Lung (tissue), 12 donors: Measurements from ENCODE around the gene ATP1B1. TPM values are rescaled to one million over a fixed set of nuclear protein-coding genes. Genes with fewer than 3 reads are reported as not detected.

Experiments
- ATAC-seq: fragments of 200-7000 bp; cut with Tn5 transposase; one replicate; pipeline ENCODE4 v1.9.1; 2020; ENCODE audit warnings: moderate number of reproducible peaks; ENCODE audit not compliant: insufficient read depth, low FRiP score
- DNase-seq, 3 donors: peaks; one replicate each; pipeline ENCODE4 v3.0.0-alpha.2; 2013 to 2017
- H3K27ac ChIP-seq, 2 donors: one replicate each; pipeline ENCODE4 v1.5.1; 2013; ENCODE audit warnings: mild to moderate bottlenecking in 2 of 2, moderate library complexity in 2 of 2, control low read depth in 1 of 2, inconsistent platforms in 1 of 2, low read depth in 1 of 2, low read length in 1 of 2
- H3K27me3 ChIP-seq, 3 donors: one replicate each; pipeline ENCODE4 v1.5.1; 2013; ENCODE audit warnings: low read length in 2 of 3; ENCODE audit not compliant: control insufficient read depth in 3 of 3, insufficient read depth in 3 of 3
- H3K36me3 ChIP-seq, 4 donors: one replicate each; pipeline ENCODE4 v1.5.1; 2013; ENCODE audit warnings: low read length in 4 of 4, mild to moderate bottlenecking in 1 of 4, moderate library complexity in 1 of 4; ENCODE audit not compliant: control insufficient read depth in 4 of 4, insufficient read depth in 4 of 4
- H3K4me1 ChIP-seq, 5 donors: one replicate each; pipeline ENCODE4 v1.5.1; 2013; ENCODE audit warnings: low read length in 5 of 5, mild to moderate bottlenecking in 2 of 5, moderate library complexity in 1 of 5; ENCODE audit not compliant: control insufficient read depth in 5 of 5, insufficient read depth in 5 of 5
- H3K4me3 ChIP-seq: one replicate; pipeline ENCODE4 v1.5.1; 2013; ENCODE audit warnings: mild to moderate bottlenecking, control low read depth, moderate library complexity
- H3K9ac ChIP-seq, 2 donors: one replicate each; pipeline ENCODE4 v1.5.1; 2013; ENCODE audit warnings: low read length in 2 of 2, control low read depth in 1 of 2; ENCODE audit not compliant: insufficient read depth in 1 of 2
- H3K9me3 ChIP-seq, 4 donors: one replicate each; pipeline ENCODE4 v1.5.1; 2013; ENCODE audit warnings: low read length in 3 of 4, mild to moderate bottlenecking in 1 of 4, moderate library complexity in 1 of 4; ENCODE audit not compliant: control insufficient read depth in 4 of 4, insufficient read depth in 3 of 4
- WGBS, 2 donors: extraction: QIAGEN DNeasy Blood & Tissue Kit; methylation state at CpG; one replicate each; pipeline ENCODE4 v1.1.7; 2013; 5-methylcytosine and 5-hydroxymethylcytosine counted together
- polyA plus RNA-seq, 2 donors: library from polyadenylated mRNA; stranded (reverse); fragments of 200-250 nt; gene quantifications; one replicate each; pipeline ENCODE4 v1.2.1, GENCODE V29; 2013
- total RNA-seq, 2 donors: library from RNA; depleted of rRNA in 1 of 2; stranded (reverse); fragments of >200 nt in 1 of 2; gene quantifications; one replicate each; pipeline ENCODE4 v1.2.1, GENCODE V29; 2014 to 2021
- TF ChIP-seq, protein P1 (sequence below): IDR thresholded peaks from 2 replicates; pipeline ENCODE4 v1.5.1; 2012; ENCODE audit warnings: mild to moderate bottlenecking; ENCODE audit errors: control extremely low read depth, extremely low read depth
- donor health status: control.
- donor health status: control.
- donor health status: Bipolar disorder and iron deficiency.
- donor health status: healthy.
- donor health status: DM: yes; HTN: yes; CAD: no.

Gene ATP1B1
- total and polyA plus RNA-seq, 4 donors, result 105 to 226 (median 167) TPM

DNA sequence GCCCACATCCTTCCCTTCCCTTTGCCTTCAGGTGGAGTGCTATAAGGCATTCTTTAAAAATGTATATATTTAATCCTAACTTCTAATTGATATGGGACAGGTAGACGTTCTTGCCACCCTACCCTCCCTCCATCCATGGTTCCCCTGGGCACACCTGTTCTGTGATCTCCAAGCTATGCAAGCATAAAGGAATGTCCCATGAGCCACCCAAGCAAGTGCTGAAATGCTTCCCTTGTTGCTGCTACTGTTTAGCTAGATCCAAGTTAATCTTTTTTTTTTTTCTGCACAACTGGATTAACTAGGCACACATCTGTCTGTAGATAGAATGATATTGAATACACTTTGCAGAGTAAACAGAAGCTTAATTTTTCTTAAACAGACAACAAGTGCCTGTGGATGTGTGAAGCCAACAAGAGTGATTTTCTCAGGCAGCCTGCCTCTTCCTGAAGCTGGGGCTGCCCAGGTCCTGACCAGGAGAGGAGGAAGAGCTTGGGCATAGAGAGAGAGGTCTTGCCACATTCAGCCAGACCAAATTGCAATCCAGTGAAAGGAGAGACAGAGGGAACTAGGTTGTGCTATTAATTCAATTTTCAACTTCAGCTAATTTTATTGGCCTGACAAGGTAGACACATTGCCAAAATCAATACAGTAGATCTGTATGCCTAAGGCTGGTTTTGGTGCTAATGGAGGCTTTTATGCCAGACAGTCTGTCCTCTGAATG lies 28.2 kb upstream of the ATP1B1 start:
- TF ChIP-seq, protein P1, sequence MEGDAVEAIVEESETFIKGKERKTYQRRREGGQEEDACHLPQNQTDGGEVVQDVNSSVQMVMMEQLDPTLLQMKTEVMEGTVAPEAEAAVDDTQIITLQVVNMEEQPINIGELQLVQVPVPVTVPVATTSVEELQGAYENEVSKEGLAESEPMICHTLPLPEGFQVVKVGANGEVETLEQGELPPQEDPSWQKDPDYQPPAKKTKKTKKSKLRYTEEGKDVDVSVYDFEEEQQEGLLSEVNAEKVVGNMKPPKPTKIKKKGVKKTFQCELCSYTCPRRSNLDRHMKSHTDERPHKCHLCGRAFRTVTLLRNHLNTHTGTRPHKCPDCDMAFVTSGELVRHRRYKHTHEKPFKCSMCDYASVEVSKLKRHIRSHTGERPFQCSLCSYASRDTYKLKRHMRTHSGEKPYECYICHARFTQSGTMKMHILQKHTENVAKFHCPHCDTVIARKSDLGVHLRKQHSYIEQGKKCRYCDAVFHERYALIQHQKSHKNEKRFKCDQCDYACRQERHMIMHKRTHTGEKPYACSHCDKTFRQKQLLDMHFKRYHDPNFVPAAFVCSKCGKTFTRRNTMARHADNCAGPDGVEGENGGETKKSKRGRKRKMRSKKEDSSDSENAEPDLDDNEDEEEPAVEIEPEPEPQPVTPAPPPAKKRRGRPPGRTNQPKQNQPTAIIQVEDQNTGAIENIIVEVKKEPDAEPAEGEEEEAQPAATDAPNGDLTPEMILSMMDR, result no peak
- Histone ChIP-seq H3K4me3 (no peak overlapping the region), H3K27me3 (no peaks in the 10 kb centered on the region), H3K4me1 (no peaks in the 10 kb centered on the region), H3K9me3 (no peaks in the 10 kb centered on the region), H3K27ac (no peak overlapping the region), H3K36me3 (no peaks in the 10 kb centered on the region), H3K9ac (no peak overlapping the region)
- DNase-seq, result no peak
- no peak for ATAC-seq
- 90 to 100% methylated on average over 1 of the region's 1 CpG for WGBS, 2 donors

DNA sequence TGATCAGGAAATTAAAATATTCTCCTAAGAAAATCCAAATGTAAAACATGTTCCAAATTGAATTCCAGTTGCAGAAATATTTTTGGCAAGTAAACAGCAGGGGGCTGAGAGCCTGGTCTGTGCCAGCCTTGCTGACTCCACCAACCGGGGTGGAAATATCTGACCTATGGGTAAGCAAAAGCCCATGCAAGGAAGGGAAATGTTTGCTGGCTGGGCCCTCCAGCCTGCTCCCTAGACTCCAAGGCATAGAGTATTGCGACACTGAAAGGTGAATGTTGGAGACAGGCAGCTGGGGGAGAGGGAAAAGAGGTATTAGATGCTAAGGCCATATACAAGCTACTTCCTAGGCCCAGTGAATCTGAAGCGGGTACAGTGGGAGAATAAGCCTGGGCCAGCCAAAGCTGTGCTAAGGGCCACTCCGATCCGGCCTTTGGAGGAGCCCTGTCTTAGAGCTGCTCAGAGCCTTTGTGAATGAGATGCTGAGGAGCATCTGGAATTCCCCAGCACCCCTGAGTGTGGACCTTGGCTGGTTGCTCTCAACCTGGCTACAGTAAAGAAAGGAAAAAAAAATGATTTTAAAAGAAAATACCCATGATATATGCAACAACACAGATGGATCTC lies 24.9 kb upstream of the ATP1B1 start:
- DNase-seq (peak in 1 of 3 donors; percentile 17), ATAC-seq (no peak)
- Histone ChIP-seq H3K9ac (no peak overlapping the region), H3K4me1 (peaks cover 0 to 3% (median under 1%) of the 10 kb centered on the region in 5 donors), H3K36me3 (no peaks in the 10 kb centered on the region), H3K27ac (no peak overlapping the region), H3K9me3 (no peaks in the 10 kb centered on the region), H3K4me3 (no peak overlapping the region), H3K27me3 (no peaks in the 10 kb centered on the region)
- TF ChIP-seq, protein P1, result no peak
- 83 to 91% methylated on average over 5 of the region's 5 CpGs for WGBS, 2 donors

DNA sequence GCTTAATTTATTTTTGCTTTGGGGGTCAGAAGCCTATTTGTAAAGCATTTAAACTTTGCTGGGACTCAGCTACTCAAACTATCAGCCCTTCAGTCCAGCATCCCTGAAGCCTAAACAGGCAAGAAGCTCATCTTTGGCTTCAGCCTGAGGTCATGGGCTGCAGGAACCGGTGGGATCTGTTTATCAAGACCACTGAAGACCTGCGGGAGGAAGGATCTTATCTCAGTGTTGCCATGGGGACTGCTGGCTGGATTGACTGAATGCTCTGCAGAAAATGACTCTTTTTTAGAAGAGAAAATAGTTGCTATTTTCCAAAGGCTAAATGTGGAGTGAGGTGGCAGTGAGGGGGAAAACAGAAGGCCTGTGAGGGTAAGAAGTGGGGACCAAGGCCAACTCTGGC lies 20.6 kb upstream of the ATP1B1 start:
- ATAC-seq, result no peak
- whole genome bisulfite sequencing, 2 donors, result 40 to 51% methylated on average over 2 of the region's 2 CpGs
- Histone ChIP-seq H3K9me3 (no peaks in the 10 kb centered on the region), H3K9ac (no peak overlapping the region), H3K27me3 (no peaks in the 10 kb centered on the region), H3K27ac (no peak overlapping the region), H3K36me3 (no peaks in the 10 kb centered on the region), H3K4me3 (no peak overlapping the region), H3K4me1 (peaks cover 0 to 18% (median 4%) of the 10 kb centered on the region in 5 donors)
- no peak for DNase-seq
- TF ChIP-seq, protein P1, result no peak
